GM10847 (cell line): ENCODE data around the gene TTLL12.

Experiments used
- POLR2A ChIP-seq: IDR thresholded peaks from 2 replicates; pipeline ENCODE4 v1.6.1; 2011; ENCODE audit not compliant: insufficient read length; ENCODE audit errors: extremely low read depth

The TTLL12 gene

GRCh38 chr22:43187171-43188099 is 501 bp upstream of the TTLL12 start:
- peak; percentile 97 for TF ChIP-seq POLR2A

- TF ChIP-seq POLR2A: no peak
Observed at GRCh38 chr22:43185860-43186261, 1.1 kb downstream of the TTLL12 start.

GRCh38 chr22:43183496-43184277 is 3.2 kb downstream of the TTLL12 start:
- no peak for TF ChIP-seq POLR2A

- no peak for TF ChIP-seq POLR2A
Observed at GRCh38 chr22:43182726-43183125, 4.2 kb downstream of the TTLL12 start.

- no peak for TF ChIP-seq POLR2A
Observed at GRCh38 chr22:43182118-43182517, 4.8 kb downstream of the TTLL12 start.

GRCh38 chr22:43181321-43182076 is 5.4 kb downstream of the TTLL12 start:
- no peak for TF ChIP-seq POLR2A

GRCh38 chr22:43180670-43181069 is 6.3 kb downstream of the TTLL12 start:
- no peak for TF ChIP-seq POLR2A

GRCh38 chr22:43179911-43180195 is 7.1 kb downstream of the TTLL12 start:
- no peak for TF ChIP-seq POLR2A

- TF ChIP-seq POLR2A: no peak
Observed at GRCh38 chr22:43179146-43179910, 7.6 kb downstream of the TTLL12 start.

GRCh38 chr22:43177479-43177878 is 9.5 kb downstream of the TTLL12 start:
- no peak for TF ChIP-seq POLR2A

- no peak for TF ChIP-seq POLR2A
Observed at GRCh38 chr22:43176090-43176489, 10.8 kb downstream of the TTLL12 start.

- no peak for TF ChIP-seq POLR2A
Observed at GRCh38 chr22:43174941-43175531, 11.9 kb downstream of the TTLL12 start.

- no peak for TF ChIP-seq POLR2A
Observed at GRCh38 chr22:43173976-43174720, 12.8 kb downstream of the TTLL12 start.

- no peak for TF ChIP-seq POLR2A
Observed at GRCh38 chr22:43173566-43173965, 13.4 kb downstream of the TTLL12 start.
